GM18909 (cell line): ENCODE results near the gene MCUR1.
"Not testable (repeated sequence)": the region's sequence is repeated elsewhere in the genome, so short reads cannot be mapped to it uniquely, and the experiment has no call there.

Experiments
- ATAC-seq: cut with Tn5 transposase; IDR thresholded peaks from one replicate; pipeline ENCODE4 v1.9.1; 2021; ENCODE audit warnings: mild to moderate bottlenecking; ENCODE audit not compliant: unreplicated experiment, poor library complexity

Gene MCUR1

GRCh38 chr6:13814176-13814937 is at the start of gene MCUR1:
TSS of gene MCUR1 (minus strand) at chr6:13814557. CDS start at chr6:13814429, 128 bp downstream.
- peak; percentile 88 for ATAC-seq

GRCh38 chr6:13863699-13864155 is 49.4 kb upstream of the MCUR1 start:
- ATAC-seq: no peak

- ATAC-seq: not testable (repeated sequence)
These were observed 46.3 kb upstream of the MCUR1 start for GRCh38 chr6:13860556-13861185.

GRCh38 chr6:13859871-13860555 is 45.7 kb upstream of the MCUR1 start:
- ATAC-seq: no peak

- no peak for ATAC-seq
These were observed 40.4 kb upstream of the MCUR1 start for GRCh38 chr6:13854716-13855250.

DNA sequence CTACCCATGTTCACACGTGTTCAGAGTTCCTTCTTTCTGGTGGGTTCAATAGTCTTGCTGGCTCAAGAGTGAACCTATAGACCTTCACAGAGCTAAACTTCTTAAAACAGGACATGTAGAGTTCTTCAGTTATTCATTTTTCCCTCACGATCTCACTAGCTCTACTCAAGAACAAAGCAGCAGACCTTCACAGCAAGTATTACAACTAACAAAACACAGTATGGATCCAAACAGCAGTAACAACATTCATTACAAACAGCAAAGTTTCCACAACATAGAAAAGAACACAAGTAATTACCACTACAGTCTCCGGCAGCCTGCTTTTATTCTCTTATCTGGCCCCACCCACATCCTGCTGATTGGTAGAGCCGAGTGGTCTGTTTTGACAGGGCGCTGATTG is 39.5 kb upstream of the MCUR1 start:
- ATAC-seq: no peak

GRCh38 chr6:13851803-13852202 is 37.4 kb upstream of the MCUR1 start:
- ATAC-seq: no peak

GRCh38 chr6:13851330-13851729 is 37.0 kb upstream of the MCUR1 start:
- ATAC-seq: no peak

- not testable (repeated sequence) for ATAC-seq
These were observed 36.3 kb upstream of the MCUR1 start for GRCh38 chr6:13850690-13851089.

GRCh38 chr6:13848522-13849150 is 34.3 kb upstream of the MCUR1 start:
- no peak for ATAC-seq

DNA sequence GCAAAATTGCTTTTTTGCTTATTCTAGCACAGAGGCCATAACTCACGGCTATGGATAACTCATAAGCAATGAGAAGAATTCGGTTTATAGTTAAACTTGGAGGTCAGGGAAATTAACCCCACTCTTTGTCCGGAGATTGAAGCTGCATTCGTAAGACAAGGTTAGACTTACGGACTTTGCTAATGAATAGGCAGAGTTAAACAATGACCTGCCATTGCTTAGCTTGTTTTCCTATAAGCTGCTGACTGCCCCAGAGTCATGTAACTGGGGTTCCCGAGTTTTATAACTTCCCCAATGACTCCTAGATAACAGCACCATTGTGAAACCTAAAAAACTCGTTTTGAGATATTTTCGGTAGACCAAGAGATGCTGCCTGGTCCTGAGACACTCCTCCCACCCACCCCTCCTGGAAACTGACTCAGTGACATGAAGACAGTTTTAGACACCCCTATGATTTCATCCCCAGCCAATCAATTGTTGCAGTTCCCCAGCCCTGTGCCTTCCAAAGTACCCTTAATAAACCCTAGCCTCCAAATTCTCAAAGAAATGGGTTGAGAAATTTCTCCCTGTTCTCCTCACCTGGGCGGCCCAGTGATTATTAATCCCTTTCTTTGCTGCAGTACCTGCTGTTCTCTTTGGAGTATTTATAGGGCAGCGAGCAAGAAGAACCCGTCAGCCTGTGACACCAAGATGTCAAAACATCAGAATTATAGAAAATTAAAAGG is 33.1 kb upstream of the MCUR1 start:
- no peak for ATAC-seq

DNA sequence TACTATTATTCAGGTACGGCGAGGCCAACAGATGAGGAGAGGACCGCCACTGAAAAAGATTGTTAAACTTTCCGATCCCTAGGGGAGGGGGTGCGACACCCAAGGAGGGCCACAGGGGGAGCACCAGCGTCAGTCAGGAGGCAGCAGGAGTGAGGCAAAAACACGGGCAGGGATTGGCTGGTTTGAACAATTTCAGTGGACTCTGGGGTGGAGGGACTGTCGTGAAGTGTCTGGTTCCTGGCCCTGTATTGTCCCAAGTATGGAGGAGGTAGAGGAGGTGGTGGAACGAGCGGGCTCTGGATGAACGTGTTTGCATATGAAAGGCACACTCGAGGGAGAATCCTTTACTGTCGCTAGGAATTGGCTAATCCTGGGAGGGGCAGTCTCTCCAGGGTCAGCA is 32.5 kb upstream of the MCUR1 start:
- no peak for ATAC-seq

- no peak for ATAC-seq
These were observed 27.6 kb upstream of the MCUR1 start for GRCh38 chr6:13841936-13842335.

GRCh38 chr6:13838616-13839015 is 24.3 kb upstream of the MCUR1 start:
- no peak for ATAC-seq

DNA sequence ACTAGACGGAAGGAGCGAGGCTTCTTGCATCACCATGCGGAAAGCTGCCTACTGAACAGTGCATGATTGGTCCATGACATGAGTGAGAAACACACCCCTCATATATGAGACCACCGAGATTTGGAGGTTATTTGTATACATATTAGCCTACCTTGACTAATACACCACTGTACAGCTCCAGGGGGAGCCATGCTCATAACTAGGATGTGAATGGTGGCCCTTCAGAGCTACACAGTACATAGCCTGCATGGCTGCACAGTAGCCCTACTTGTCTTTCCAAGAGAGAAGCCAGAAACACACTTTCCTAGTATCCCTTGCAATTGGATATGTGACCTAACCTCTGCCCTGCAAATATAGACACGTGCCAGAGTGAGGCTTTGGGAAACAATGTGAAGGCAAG is 21.8 kb upstream of the MCUR1 start:
- no peak for ATAC-seq

GRCh38 chr6:13834790-13835189 is 20.4 kb upstream of the MCUR1 start:
- ATAC-seq: no peak

DNA sequence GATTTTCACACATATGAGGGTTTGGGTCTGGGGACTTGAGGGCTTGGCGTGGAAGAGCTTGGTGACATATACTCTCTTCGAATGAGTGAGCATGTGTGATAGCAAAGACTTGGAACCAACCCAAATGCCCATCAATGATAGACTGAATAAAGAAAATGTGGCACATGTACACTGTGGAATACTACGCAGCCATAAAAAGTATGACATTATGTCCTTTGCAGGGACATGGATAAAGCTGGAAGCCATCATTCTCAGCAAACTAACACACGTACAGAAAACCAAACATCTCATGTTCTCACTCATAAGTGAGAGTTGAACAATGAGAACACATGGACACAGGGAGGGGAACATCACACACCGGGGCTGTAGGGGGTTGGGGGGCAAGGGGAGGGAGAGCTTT is 19.7 kb upstream of the MCUR1 start:
- not testable (repeated sequence) for ATAC-seq

- no peak for ATAC-seq
These were observed 18.4 kb upstream of the MCUR1 start for GRCh38 chr6:13832778-13833177.

DNA sequence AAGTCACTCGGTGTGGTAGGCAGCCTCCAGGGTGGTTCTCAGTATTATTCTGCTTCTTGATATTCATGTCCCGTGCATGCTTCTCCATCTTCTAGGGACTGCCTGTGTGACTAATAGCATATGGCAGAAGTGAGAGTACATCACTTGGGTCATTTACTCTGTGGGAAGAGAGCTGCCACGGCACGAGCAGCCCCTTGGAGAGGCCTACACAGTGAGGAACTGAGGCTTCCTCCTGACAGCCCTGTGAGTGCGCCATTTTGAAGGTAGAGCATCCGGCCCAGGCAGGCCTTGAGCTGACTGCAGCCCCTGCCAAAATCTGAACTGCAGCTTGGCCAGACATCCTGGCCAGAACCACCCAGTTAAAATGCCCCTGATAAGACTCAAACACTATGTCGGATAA is 17.3 kb upstream of the MCUR1 start:
- no peak for ATAC-seq

- ATAC-seq: no peak
These were observed 16.4 kb upstream of the MCUR1 start for GRCh38 chr6:13830803-13831202.
